Heart right ventricle (tissue), 16 donors: ENCODE measurements around the gene GAA. TPM values are rescaled to one million over a fixed set of nuclear protein-coding genes. Genes with fewer than 3 reads are reported as not detected.

ENCODE experiments used
- ATAC-seq, 8 donors: fragments of 200-7000 bp; cut with Tn5 transposase; one replicate each; pipeline ENCODE4 v1.9.1; 2020; ENCODE audit warnings: mild to moderate bottlenecking in 8 of 8, moderate library complexity in 8 of 8, moderate number of reproducible peaks in 1 of 8
- DNase-seq, 2 donors: peaks; one replicate each; pipeline ENCODE4 v3.0.0-alpha.2; 2020
- H3K27ac ChIP-seq, 10 donors: fragments of 200-600 bp; sonication (generic) in 2 of 10; one replicate each; pipeline versions ENCODE4 v1.5.0 to v1.8.0; 2020 to 2022; ENCODE audit warnings: mild to moderate bottlenecking in 3 of 10
- H3K27me3 ChIP-seq, 7 donors: fragments of 200-600 bp; one replicate each; pipeline ENCODE4 v1.8.0; 2021 to 2022; ENCODE audit warnings: mild to moderate bottlenecking in 2 of 7
- H3K36me3 ChIP-seq, 9 donors: fragments of 200-600 bp; sonication (generic) in 1 of 9; one replicate each; pipeline versions ENCODE4 v1.5.0 to v1.8.0; 2020 to 2022; ENCODE audit warnings: mild to moderate bottlenecking in 2 of 9
- H3K4me1 ChIP-seq, 9 donors: fragments of 200-600 bp; sonication (generic) in 1 of 9; one replicate each; pipeline versions ENCODE4 v1.5.0 to v1.8.0; 2020 to 2022; ENCODE audit warnings: mild to moderate bottlenecking in 4 of 9
- H3K4me3 ChIP-seq, 10 donors: fragments of 200-600 bp; sonication (generic) in 2 of 10; one replicate each; pipeline versions ENCODE4 v1.5.0 to v1.8.0; 2020 to 2022; ENCODE audit warnings: mild to moderate bottlenecking in 7 of 10, moderate library complexity in 2 of 10
- H3K9me3 ChIP-seq, 11 donors: fragments of 200-600 bp in 10 of 11; sonication (generic) in 2 of 11; one replicate each; pipeline versions ENCODE4 v1.5.0 to v1.8.0; 2013 to 2022; ENCODE audit warnings: mild to moderate bottlenecking in 2 of 11, control low read depth in 1 of 11, moderate library complexity in 1 of 11
- CTCF ChIP-seq, 9 donors: fragments of 200-600 bp; sonication (generic) in 2 of 9; IDR thresholded peaks; one replicate each; pipeline versions ENCODE4 v1.5.0 to v1.8.0; 2021 to 2022; ENCODE audit warnings: antibody characterized with exemption in 9 of 9, mild to moderate bottlenecking in 5 of 9, moderate library complexity in 1 of 9
- WGBS, 2 donors: extraction: QIAGEN DNeasy Blood & Tissue Kit; methylation state at CpG; one replicate each; pipeline ENCODE4 v1.1.7; 2013; ENCODE audit warnings: inconsistent platforms in 1 of 2; 5-methylcytosine and 5-hydroxymethylcytosine counted together
- intact Hi-C, 10 donors: fragments of 100-400 bp; cut with DNase I; formaldehyde crosslinking; loops; one replicate each; pipeline versions ENCODE4 v1.11.1 to v1.14.2; 2022
- polyA plus RNA-seq, 2 donors: library from polyadenylated mRNA; stranded (reverse); fragments of 200-250 nt; gene quantifications; one replicate each; pipeline ENCODE4 v1.2.3, GENCODE V29; 2013
- total RNA-seq, 10 donors: library from RNA; stranded (reverse); fragmentation: NEBNext Ultra II Directional in 3 of 10; extraction: Animal tissue kit (Norgen Biotek cat#: 25700) in 3 of 10; gene quantifications; one replicate each; pipeline versions ENCODE4 v1.2.1 to v1.2.4, GENCODE V29; 2021 to 2023
- donor health status: Arrhythmogenic right ventricular cardiomyopathy.
- donor health status: ischemic (EF 13 %, LVEDD 7.1; RV severe dilation, severe dysfunction).
- donor health status: healthy with polysubstance abuse.
- donor health status: DM: no; HTN: yes; CAD: no.
- donor health status: DM: no; HTN: no; CAD: no.
- donor health status: ischemic (EF 25% LVEDD 6.9; RV normal size, moderate dysfunction).
- donor health status: ischemic (EF 25% LVEDD 5.7; RV mildly dilated, moderate dysfunction).
- donor health status: healthy.
- donor health status: DM: yes; HTN: yes; CAD: no.
- donor health status: Ischemic cardiomyopathy.
- donor health status: ischemic (EF 35%, LVEDD 5.7; RV mildly dilated, moderate dysfunction).
- donor health status: nonischemic (EF 11% LVEDD 7.7; RV severe dilation, severe dysfunction).
- donor health status: DM: yes; HTN: yes; CAD: no.
- donor health status: PGD.
- donor health status: ischemic (EF 29% LVEDD 5.4; RV normal size, mild dysfunction).
- donor health status: nonischemic (EF 23%, LVEDD 6.1; RV moderate dilation, normal function).

Gene GAA
- total and polyA plus RNA-seq, 12 donors = 26.4 to 67.7 (median 49.6) TPM

- Histone ChIP-seq H3K27me3 (no peaks in the 10 kb centered on the region), H3K36me3 (peaks cover 0 to 39% (median 0%) of the 10 kb centered on the region in 9 donors), H3K9me3 (no peaks in the 10 kb centered on the region), H3K4me3 (no peak overlapping the region), H3K27ac (no peak overlapping the region), H3K4me1 (peaks cover 0 to 15% (median 8%) of the 10 kb centered on the region in 9 donors)
- WGBS, 2 donors = 84 to 87% methylated on average over 12 of the region's 12 CpGs
- intact Hi-C loops = no loop called here
- TF ChIP-seq CTCF (IDR thresholded peaks at IDR 0.05) = no peak
- ATAC-seq = no peak
- DNase-seq = no peak
These were observed 5.4 kb downstream of the GAA start for GRCh38 chr17:80106751-80107150.

- no peak for DNase-seq
These were observed 6.0 kb downstream of the GAA start for GRCh38 chr17:80107231-80108021.

DNA sequence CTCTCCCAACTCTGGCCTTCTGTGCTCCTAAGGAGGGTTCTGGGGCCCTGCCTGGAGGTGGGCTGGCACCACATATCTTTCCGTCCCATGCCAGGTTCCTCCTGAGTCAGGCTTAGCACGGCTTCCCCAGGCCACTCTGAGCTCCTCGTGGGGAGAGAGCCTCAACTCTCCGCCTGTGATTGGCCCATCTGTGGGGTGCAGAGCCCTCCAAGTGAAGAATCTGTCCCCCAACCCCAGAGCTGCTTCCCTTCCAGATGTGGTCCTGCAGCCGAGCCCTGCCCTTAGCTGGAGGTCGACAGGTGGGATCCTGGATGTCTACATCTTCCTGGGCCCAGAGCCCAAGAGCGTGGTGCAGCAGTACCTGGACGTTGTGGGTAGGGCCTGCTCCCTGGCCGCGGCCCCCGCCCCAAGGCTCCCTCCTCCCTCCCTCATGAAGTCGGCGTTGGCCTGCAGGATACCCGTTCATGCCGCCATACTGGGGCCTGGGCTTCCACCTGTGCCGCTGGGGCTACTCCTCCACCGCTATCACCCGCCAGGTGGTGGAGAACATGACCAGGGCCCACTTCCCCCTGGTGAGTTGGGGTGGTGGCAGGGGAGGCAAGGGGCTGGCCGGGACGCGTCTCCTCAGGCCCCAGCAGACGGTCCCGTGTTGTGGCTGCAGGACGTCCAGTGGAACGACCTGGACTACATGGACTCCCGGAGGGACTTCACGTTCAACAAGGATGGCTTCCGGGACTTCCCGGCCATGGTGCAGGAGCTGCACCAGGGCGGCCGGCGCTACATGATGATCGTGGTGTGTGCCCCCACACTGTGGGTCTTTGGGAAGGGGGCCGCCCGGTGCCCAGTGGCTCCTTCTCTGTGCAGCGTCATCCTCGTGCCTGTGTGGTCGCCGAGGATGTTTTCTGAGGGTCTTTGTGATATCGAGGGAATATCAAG, 6.9 kb downstream of the GAA start:
- ATAC-seq = no peak
- Histone ChIP-seq H3K4me3 (no peak overlapping the region), H3K36me3 (peaks cover 0 to 54% (median 0%) of the 10 kb centered on the region in 9 donors), H3K27ac (no peak overlapping the region), H3K4me1 (peaks cover 0 to 6% (median 0%) of the 10 kb centered on the region in 9 donors), H3K9me3 (no peaks in the 10 kb centered on the region), H3K27me3 (no peaks in the 10 kb centered on the region)
- intact Hi-C loops = no loop called here
- WGBS, 2 donors = 93% methylated on average over 40 of the region's 40 CpGs
- TF ChIP-seq CTCF (IDR thresholded peaks at IDR 0.05) = no peak
- DNase-seq = no peak

More at GRCh38 chr17:80107231-80108021, 6.0 kb downstream of the GAA start:
- Histone ChIP-seq H3K4me1 (peaks cover 0 to 8% (median 1%) of the 10 kb centered on the region in 9 donors), H3K4me3 (no peak overlapping the region), H3K9me3 (no peaks in the 10 kb centered on the region), H3K27me3 (no peaks in the 10 kb centered on the region), H3K36me3 (peaks cover 0 to 46% (median 0%) of the 10 kb centered on the region in 9 donors), H3K27ac (no peak overlapping the region)
- no peak for ATAC-seq
- intact Hi-C loops = no loop called here
- no peak for TF ChIP-seq CTCF (IDR thresholded peaks at IDR 0.05)
- 92 to 95% methylated on average over 46 of the region's 46 CpGs for WGBS, 2 donors

DNA sequence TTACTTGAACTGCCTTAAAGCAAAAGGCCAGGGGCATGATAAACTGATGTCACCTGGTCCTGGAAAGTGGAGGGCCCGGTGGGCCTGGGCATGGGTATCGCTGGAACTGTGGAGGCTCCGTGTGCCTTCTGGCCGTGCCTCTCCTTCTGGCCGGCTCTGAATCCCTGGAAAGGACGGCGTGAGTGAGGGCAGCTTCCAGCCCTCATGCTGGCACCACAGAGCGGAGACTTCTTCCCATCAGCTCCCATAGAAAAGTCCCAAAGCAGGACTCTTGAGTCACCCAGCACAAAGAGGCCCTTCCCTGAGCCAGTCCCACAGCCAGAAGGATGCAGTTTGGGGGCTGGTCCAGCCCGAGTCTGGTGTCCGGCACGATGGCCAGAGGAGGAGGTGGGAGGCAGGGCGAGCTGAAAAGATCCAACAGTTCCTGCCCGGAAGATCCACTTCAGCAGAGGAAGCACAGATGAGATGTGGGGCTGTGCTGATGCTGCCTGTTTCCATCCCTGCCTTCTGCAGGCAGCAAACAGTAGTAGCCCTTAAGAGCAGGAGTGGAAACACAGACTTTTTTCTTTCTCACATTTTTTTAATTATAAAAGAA, 7.8 kb downstream of the GAA start:
- peaks cover 0 to 58% (median 0%) of the 10 kb centered on the region in 9 donors for H3K36me3 ChIP-seq
- intact Hi-C loops = no loop called here
- 87 to 88% methylated on average over 13 of the region's 13 CpGs for WGBS, 2 donors

More for the DNA sequence above, 7.8 kb downstream of the GAA start:
- no peak for TF ChIP-seq CTCF (IDR thresholded peaks at IDR 0.05)
- Histone ChIP-seq H3K9me3 (no peaks in the 10 kb centered on the region), H3K27ac (no peak overlapping the region), H3K4me3 (no peak overlapping the region), H3K4me1 (peaks cover 0 to 5% (median 0%) of the 10 kb centered on the region in 9 donors), H3K27me3 (no peaks in the 10 kb centered on the region)
- DNase-seq (no peak), ATAC-seq (no peak)
